Ovary (tissue), 9 donors: ENCODE results near the gene WNK1. TPM values are rescaled to one million over a fixed set of nuclear protein-coding genes. Genes with fewer than 3 reads are reported as not detected.

Experiments used
- DNase-seq, 5 donors: peaks; one replicate each; pipeline ENCODE4 v3.0.0-alpha.2; 2019 to 2020
- H3K27ac ChIP-seq, 2 donors: fragments of 200-600 bp; one replicate each; pipeline versions ENCODE4 v1.5.1 to v1.8.0; 2019 to 2022
- H3K27me3 ChIP-seq: fragments of 200-600 bp; one replicate; pipeline ENCODE4 v1.8.0; 2022
- H3K36me3 ChIP-seq: fragments of 200-600 bp; sonication (generic); one replicate; pipeline ENCODE4 v1.5.1; 2019
- H3K4me1 ChIP-seq: one replicate; pipeline ENCODE4 v1.8.1; 2013; ENCODE audit warnings: mild to moderate bottlenecking, moderate library complexity; ENCODE audit not compliant: insufficient read depth
- H3K4me3 ChIP-seq: fragments of 200-600 bp; sonication (generic); one replicate; pipeline ENCODE4 v1.5.1; 2017
- H3K9me3 ChIP-seq, 2 donors: fragments of 200-600 bp in 1 of 2; sonication (generic) in 1 of 2; one replicate each; pipeline versions ENCODE4 v1.5.1 to v1.8.1; 2013 to 2019; ENCODE audit warnings: mild to moderate bottlenecking in 1 of 2, moderate library complexity in 1 of 2
- EP300 ChIP-seq: sonication (generic); formaldehyde crosslinking; IDR thresholded peaks from one replicate; pipeline ENCODE4 v1.6.1; 2017; ENCODE audit warnings: antibody characterized with exemption
- POLR2A ChIP-seq: fragments of 450-650 bp; IDR thresholded peaks from one replicate; pipeline ENCODE4 v1.6.1; 2017; ENCODE audit warnings: antibody characterized with exemption, mild to moderate bottlenecking, moderate library complexity
- WGBS, 3 donors: extraction: QIAGEN DNeasy Blood & Tissue Kit in 1 of 3; methylation state at CpG; one replicate each; pipeline versions ENCODE4 v1.1.5 to v1.1.7; 2013 to 2017; 5-methylcytosine and 5-hydroxymethylcytosine counted together
- intact Hi-C, 4 donors: fragments of 100-400 bp; cut with DNase I; formaldehyde crosslinking; loops; one replicate each; pipeline versions ENCODE4 v1.11.0 to v1.15.1; 2022 to 2023
- polyA plus RNA-seq, 2 donors: library from polyadenylated mRNA; stranded (reverse); fragments of 200-250 nt in 1 of 2; fragments of 350-450 nt in 1 of 2; fragmentation: Illumina TruSeq in 1 of 2; extraction: RNeasy Lipid Tissue Mini Kit (QIAGEN cat#74804) in 1 of 2; gene quantifications; one replicate each; pipeline ENCODE4 v1.2.3, GENCODE V29; 2013 to 2014
- total RNA-seq, 7 donors: library from RNA; depleted of rRNA in 2 of 7; stranded (reverse); fragments of >200 nt in 2 of 7; fragmentation: NEBNext Ultra II Directional in 3 of 7; extraction: Animal tissue kit (Norgen Biotek cat#: 25700) in 3 of 7; gene quantifications; one replicate each; pipeline versions ENCODE4 v1.1.0 to v1.2.4, GENCODE V29; 2016 to 2023
- TF ChIP-seq, protein P1 (sequence below), 3 donors: fragments of 450-650 bp in 2 of 3; fragments of 200-600 bp in 1 of 3; IDR thresholded peaks; one replicate each; pipeline versions ENCODE4 v1.5.1 to v1.8.0; 2016 to 2022; ENCODE audit warnings: antibody characterized with exemption in 3 of 3, mild to moderate bottlenecking in 1 of 3
- donor health status: DM: no; HTN: no; CAD: no; lungs with moderate emphysema.
- donor health status: DM: no; HTN: no; CAD: no.
- donor health status: Bipolar disorder and iron deficiency.
- donor health status: DM: yes; HTN: yes; CAD: no.
- donor health status: DM: no; HTN: no; CAD: no.
- donor health status: DM: yes; HTN: yes; CAD: no.

Gene WNK1
- total and polyA plus RNA-seq, 9 donors = 26.0 to 144 (median 98.3) TPM

DNA sequence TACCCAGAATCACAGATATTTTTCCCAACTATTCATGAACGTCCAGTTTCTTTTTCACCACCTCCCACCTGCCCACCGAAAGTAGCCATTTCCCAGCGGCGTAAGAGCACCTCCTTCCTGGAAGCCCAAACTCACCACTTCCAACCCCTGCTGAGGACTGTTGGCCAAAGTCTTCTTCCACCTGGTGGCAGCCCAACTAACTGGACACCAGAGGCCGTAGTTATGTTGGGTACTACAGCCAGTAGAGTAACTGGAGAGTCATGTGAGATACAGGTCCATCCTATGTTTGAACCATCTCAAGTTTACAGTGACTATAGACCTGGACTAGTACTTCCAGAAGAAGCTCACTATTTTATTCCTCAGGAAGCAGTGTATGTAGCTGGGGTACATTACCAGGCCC, 115.5 kb downstream of the WNK1 start:
- WGBS, 3 donors = 91 to 96% (median 94%) methylated on average over 5 of the region's 5 CpGs
- intact Hi-C loops = no loop called here
- H3K27ac ChIP-seq = no peak overlapping the region
- no peak overlapping the region for H3K4me3 ChIP-seq
- H3K4me1 ChIP-seq = no peaks in the 10 kb centered on the region
- H3K9me3 ChIP-seq = no peaks in the 10 kb centered on the region
- TF ChIP-seq, protein P1, sequence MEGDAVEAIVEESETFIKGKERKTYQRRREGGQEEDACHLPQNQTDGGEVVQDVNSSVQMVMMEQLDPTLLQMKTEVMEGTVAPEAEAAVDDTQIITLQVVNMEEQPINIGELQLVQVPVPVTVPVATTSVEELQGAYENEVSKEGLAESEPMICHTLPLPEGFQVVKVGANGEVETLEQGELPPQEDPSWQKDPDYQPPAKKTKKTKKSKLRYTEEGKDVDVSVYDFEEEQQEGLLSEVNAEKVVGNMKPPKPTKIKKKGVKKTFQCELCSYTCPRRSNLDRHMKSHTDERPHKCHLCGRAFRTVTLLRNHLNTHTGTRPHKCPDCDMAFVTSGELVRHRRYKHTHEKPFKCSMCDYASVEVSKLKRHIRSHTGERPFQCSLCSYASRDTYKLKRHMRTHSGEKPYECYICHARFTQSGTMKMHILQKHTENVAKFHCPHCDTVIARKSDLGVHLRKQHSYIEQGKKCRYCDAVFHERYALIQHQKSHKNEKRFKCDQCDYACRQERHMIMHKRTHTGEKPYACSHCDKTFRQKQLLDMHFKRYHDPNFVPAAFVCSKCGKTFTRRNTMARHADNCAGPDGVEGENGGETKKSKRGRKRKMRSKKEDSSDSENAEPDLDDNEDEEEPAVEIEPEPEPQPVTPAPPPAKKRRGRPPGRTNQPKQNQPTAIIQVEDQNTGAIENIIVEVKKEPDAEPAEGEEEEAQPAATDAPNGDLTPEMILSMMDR (IDR thresholded peaks at IDR 0.05) = no peak
- no peak for TF ChIP-seq EP300
- no peak for TF ChIP-seq POLR2A
- H3K36me3 ChIP-seq = no peaks in the 10 kb centered on the region
- H3K27me3 ChIP-seq = no peaks in the 10 kb centered on the region
- DNase-seq = no peak

GRCh38 chr12:868722-869121, 116.3 kb downstream of the WNK1 start:
- Histone ChIP-seq H3K4me3 (no peak overlapping the region), H3K27ac (no peak overlapping the region), H3K36me3 (no peaks in the 10 kb centered on the region), H3K9me3 (no peaks in the 10 kb centered on the region), H3K27me3 (no peaks in the 10 kb centered on the region), H3K4me1 (no peaks in the 10 kb centered on the region)
- intact Hi-C loops = no loop called here
- no peak for DNase-seq
- TF ChIP-seq, protein P1 (IDR thresholded peaks at IDR 0.05) = no peak
- TF ChIP-seq EP300 = no peak
- WGBS, 3 donors = 73 to 84% (median 77%) methylated on average over 3 of the region's 3 CpGs

DNA sequence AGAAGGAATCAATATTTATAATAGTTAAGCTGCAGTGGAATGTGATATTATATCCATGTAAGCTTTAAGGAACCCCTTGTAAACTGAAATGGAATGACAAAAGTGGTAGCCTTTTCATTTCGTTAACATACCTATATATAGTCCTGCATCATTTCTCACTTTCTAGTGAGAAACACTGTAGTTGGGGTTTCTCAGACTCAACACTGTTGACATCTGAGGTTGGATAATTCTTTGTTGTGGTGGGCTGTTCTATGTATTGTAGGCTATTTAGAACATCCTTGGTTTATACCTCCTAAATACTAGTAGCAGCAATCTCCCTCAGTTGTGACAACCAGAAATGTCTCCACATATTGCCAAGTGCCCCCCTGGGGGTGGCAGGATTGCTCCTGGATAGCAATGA, 118.0 kb downstream of the WNK1 start:
- no peaks in the 10 kb centered on the region for H3K36me3 ChIP-seq
- intact Hi-C loops = no loop called here
- peaks cover 2% of the 10 kb centered on the region for H3K4me1 ChIP-seq
- TF ChIP-seq, protein P1 (IDR thresholded peaks at IDR 0.05) = no peak
- no peak for TF ChIP-seq POLR2A
- TF ChIP-seq EP300 = no peak
- H3K27me3 ChIP-seq = no peaks in the 10 kb centered on the region
- H3K4me3 ChIP-seq = no peak overlapping the region
- no peaks in the 10 kb centered on the region for H3K9me3 ChIP-seq
- WGBS, 3 donors = 91 to 97% (median 96%) methylated on average over 1 of the region's 1 CpG
- H3K27ac ChIP-seq = no peak overlapping the region
- DNase-seq = no peak

- 51 to 66% (median 53%) methylated on average over 2 of the region's 2 CpGs for WGBS, 3 donors
- intact Hi-C loops = no loop called here
- H3K36me3 ChIP-seq = no peaks in the 10 kb centered on the region
- H3K4me1 ChIP-seq = peaks cover 2% of the 10 kb centered on the region
- H3K4me3 ChIP-seq = no peak overlapping the region
- DNase-seq = peak in 1 of 5 donors; percentile 17
- H3K27ac ChIP-seq = peak overlapping the region in 1 of 2 donors; percentile 47
- H3K9me3 ChIP-seq = no peaks in the 10 kb centered on the region
- no peaks in the 10 kb centered on the region for H3K27me3 ChIP-seq
- TF ChIP-seq, protein P1 (IDR thresholded peaks at IDR 0.05) = no peak
- TF ChIP-seq EP300 = no peak
- TF ChIP-seq POLR2A = no peak
Observed at GRCh38 chr12:873954-874353, 121.6 kb downstream of the WNK1 start.

GRCh38 chr12:879641-880040, 127.3 kb downstream of the WNK1 start:
- TF ChIP-seq, protein P1 (IDR thresholded peaks at IDR 0.05) = no peak
- TF ChIP-seq EP300 (no peak), POLR2A (no peak)
- no peaks in the 10 kb centered on the region for H3K9me3 ChIP-seq
- no peaks in the 10 kb centered on the region for H3K36me3 ChIP-seq
- DNase-seq = no peak
- no peaks in the 10 kb centered on the region for H3K27me3 ChIP-seq
- 66 to 82% (median 76%) methylated on average over 5 of the region's 5 CpGs for WGBS, 3 donors
- no peaks in the 10 kb centered on the region for H3K4me1 ChIP-seq
- H3K4me3 ChIP-seq = no peak overlapping the region
- no peak overlapping the region for H3K27ac ChIP-seq
- intact Hi-C loops = no loop called here
